HG03439 (cell line): ENCODE data around the gene MYH15.

ENCODE experiments used
- ATAC-seq: cut with Tn5 transposase; IDR thresholded peaks from one replicate; pipeline ENCODE4 v1.9.1; 2021; ENCODE audit warnings: mild to moderate bottlenecking, moderate library complexity; ENCODE audit not compliant: unreplicated experiment

Gene MYH15

DNA sequence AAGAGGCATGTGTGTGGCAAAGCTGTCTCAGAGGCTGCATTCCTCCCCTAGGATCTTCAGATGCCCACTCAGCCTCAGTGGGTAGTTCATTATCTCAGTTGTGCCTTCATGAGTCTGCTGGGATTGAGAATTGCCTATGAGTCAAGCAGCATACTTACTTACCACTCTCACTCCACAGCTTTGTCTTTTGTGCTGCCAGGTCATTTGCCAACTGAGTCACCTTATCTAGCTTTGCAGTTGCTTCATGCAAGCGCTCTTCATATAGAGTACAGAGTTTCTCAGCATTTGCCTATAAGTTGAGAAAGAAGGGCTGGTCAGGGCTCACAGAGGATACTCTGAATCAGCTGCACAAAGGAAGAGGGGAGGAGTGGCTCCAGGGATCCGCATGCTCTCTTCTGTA is 89.5 kb downstream of the MYH15 start:
- no peak for ATAC-seq

DNA sequence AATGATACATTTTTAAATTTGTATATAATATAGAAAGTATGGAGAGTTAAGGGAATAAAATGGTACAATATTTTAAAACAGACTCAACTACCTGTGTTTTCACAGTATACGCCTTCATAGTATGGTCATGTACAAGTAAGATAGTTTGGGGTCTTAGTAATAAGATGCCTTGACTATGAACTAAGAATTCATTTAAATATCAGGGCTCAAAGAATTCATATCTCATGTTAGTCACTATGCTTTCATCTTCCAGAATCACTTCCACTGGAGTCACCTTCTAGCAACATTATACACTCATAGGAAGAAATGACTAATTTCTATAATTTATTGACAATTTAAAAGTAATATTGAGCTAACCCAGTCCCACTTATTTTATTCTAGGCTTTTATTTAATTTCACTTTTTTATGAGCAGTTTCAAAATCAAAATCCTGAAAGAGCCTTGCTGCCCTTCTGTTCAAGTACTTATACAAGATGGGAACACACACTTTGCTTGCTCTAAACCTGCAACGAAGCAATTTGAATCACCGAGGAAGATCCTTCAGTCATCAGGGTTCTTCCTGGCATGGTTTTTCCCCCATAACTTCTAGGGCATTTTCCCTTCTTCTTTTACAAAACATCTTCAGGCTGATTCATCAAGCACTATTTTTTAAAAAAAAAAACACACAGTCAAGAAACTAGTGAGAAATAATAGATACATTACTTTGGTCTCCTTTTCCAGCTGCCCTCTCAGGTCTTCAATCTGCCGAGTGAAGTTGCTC is 94.1 kb downstream of the MYH15 start:
- ATAC-seq: no peak

DNA sequence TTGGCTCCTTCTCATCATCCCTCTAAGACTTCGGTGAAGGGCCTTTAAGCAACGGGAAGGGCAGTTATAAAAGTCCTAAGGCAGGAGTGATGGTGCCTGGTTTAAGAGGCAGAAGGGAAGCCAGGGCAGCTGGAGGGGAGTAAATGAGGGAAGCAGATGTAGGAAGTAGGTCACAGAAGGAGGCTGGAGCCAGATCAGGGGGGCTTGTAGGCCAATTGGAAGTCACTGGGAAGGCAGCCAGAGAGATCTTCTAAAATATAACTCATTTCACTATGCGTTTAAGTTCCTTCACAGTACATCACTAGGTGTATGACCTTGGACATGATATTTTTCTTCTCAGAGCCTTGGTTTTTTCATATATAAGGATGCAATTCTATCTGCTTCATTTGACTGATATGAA is 94.7 kb downstream of the MYH15 start:
- ATAC-seq: no peak

GRCh38 chr3:108414007-108414406 is 96.4 kb downstream of the MYH15 start:
- no peak for ATAC-seq

- ATAC-seq: no peak
Measured at GRCh38 chr3:108412121-108412750, 98.2 kb downstream of the MYH15 start.

DNA sequence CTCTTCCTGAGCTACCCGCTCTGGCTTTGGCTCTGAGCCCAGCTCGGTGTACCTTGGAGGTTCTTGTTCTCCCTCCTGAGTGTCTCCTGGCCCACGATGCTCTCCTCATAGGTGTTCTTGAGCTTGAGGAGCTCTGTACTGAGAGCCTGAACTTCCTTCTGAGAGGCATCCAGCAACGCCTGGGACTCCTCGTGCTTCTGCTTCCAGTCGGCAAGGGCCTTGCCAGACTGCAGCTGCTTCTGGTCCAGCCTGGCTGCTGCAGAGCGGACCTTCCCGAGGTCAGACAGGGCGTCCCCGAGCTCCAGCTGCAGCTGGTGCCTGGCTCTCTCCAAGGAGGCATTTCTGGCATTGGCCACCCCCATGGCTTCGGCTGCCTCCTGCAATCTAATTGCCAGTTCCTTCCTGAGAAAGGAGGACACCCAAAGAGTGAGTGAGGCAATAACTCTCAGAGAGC is 99.8 kb downstream of the MYH15 start:
- no peak for ATAC-seq

DNA sequence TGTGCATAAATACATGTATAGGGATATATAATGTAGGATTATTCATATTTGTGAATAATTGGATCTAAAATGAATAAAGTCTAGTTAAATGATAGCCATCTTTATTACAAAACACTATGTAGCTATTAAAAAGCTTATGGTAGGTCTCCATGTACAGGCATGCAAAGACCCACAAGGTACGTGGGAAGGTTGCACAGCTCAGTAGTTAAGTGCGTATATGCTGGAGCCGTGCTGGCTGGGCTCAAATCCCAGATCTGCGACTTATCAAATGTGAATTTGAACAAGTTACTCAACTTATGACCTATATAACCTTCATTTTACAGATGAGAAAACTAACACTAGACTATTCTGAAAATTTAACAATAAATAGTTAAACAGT is 100.6 kb downstream of the MYH15 start:
- no peak for ATAC-seq

DNA sequence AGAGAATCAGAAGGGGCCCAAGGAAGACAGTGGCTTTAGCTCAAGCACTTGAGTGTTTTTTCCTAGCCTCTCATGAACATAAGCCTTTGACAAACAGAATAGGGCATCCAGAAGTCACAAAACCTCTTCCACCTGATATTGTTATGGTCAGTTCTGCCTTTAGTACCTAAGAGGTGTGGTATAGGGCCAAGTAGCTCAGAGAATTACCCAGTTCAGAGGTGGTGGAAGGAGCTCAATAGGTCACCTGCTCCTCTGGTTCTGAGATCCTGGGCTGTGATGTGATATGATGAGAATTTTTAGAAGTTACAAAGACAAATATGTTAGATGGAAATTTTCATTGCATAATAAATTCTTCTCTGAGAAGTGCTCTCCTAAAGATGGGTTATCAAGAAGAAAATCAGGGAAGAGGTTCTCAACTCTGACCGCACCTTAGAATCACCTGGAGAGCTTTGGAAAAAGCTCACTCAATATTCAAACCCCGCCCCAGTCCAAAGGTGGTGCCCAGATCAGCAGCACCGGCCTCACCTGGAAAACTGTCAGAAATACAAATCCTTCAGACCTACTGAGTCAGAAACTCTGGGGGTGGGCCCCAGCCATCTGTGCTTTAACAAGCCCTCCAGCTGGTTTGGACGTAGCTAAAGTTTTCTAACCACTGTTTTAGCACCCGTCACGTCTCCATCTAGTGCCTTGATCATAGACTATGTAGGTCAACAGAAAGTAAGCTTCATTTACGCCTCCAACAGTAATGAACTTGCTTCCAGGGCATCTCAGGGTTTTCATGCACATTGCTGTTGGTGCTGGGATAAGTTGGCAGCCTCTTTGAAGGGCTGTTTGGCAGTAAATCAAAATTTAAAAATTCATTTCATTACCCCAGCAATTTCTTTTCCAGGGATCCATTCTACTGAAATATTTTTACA is 101.3 kb downstream of the MYH15 start:
- ATAC-seq: no peak

DNA sequence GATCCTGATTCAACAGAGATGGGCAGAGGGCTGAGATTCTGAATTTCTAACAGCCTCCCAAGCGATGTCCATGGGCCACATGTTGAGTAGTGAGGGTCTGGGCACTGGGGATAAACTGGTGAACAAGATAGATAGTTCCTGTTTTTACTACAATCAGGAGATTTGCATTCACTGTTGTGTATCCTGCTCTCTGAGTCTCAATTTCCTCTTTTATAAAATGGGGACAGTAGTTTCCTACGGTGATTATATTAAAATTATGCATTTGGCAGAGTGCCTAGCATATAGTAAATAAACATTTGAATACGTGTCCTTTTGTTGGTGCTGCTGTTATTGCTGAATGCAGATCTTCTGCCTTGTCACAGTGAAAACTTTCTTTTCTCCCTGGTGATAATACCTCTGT is 102.5 kb downstream of the MYH15 start:
- ATAC-seq: no peak

DNA sequence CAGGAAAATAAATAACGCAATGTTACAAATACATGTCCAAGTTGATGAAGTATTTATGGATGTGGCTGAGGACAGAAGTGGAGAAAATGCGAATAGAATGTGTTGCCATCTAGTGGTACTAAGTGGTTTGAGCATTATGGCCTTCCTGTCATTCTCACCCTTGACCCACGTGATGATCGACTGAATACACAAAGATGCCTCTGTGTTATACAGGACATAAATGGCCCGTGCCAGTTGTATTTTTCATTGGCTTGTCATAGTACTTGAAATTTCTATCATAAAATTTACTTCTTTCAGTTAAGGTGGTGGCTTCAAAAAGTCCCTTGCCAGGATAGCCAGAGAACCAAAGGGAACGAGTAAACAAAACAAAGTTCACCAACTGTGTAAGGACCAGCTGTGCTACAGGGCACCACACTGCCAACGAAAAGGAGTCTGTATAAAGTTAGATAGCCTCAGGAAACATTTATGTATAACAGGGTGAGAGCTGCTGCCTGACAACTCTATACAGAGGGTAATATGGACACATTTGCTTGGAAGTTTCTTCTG is 103.7 kb downstream of the MYH15 start:
- ATAC-seq: peak; percentile 83

- ATAC-seq: no peak
Measured at GRCh38 chr3:108406063-108406660, 104.2 kb downstream of the MYH15 start.

GRCh38 chr3:108404368-108404767 is 106.0 kb downstream of the MYH15 start:
- ATAC-seq: no peak

- no peak for ATAC-seq
Measured at GRCh38 chr3:108403686-108404345, 106.6 kb downstream of the MYH15 start.

DNA sequence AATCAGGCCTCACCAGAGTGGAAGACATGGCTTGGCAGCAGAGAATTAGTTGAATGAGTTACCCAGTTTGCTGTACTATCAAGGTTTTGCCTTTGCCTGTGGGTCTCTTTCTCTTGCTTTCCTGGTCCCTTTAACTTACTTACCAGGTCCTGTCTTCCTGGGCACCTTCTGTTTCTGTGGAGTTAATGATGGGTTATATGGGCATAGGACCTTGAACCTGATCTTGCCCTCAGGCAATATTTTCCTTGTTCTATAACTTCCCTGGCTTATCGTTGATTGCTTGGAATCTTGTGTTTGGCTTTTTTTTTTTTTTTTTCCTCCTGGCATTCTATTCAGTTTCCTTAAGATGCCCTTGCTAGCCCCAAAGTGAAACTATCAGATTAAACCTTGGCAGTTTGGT is 107.2 kb downstream of the MYH15 start:
- no peak for ATAC-seq

GRCh38 chr3:108401836-108402235 is 108.6 kb downstream of the MYH15 start:
- no peak for ATAC-seq

DNA sequence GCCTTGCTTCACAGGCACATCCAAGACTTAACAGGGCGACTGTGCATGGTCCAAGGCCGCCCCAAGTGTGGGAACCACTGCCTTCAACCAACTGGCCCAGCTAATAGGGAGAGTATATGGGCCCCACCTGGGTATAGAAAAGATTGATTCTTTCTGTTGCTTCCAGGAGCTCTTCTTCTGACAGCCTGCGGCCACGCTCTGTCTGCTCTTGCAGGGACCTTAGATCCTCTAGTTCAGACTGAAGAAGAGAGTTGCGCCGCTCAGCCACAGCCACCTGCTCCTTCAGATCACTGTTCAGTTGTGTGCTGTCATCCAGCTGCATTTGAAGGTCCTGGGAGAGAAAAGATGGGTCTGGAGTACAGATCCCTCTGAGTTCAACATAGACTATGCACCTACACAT is 111.9 kb downstream of the MYH15 start:
- ATAC-seq: no peak

DNA sequence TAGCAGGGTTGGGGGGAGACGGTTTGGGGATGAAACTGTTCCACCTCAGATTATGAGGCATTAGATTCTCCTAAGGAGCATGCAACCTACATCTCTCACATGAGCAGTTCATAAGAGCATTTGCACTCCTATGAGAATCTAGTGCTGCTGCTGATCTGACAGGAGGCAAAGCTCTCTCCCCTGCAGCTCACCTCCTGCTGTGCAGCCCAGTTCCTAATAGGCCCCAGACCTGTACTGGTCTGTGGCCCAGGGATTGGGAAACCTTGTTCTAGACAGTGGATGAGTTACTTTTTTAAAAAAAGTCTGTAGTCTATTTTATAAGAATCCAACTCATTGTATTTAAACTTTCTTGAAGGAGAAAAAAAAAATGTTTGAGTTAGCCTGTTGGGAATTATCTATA is 114.1 kb downstream of the MYH15 start:
- no peak for ATAC-seq

DNA sequence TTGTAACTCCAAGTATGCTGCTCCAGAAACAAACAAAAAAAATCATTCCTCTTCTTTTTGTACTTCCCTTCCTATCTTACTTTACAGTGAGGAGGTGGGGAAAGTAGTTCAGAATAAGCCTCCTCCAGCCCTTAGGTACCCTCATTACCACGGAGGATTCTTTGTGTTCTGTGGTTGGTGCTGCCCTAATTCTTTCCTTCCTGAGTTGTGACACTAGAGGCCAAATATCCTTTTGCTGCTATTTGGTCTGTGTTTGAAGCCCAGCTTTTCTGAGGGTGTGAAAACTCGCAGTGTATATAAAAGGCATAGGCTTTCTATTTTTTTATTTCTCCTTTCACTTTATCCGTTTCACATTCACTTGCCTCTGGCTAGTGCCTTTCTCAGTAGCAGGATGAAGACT is 115.8 kb downstream of the MYH15 start:
- no peak for ATAC-seq

- no peak for ATAC-seq
Measured at GRCh38 chr3:108394016-108394415, 116.4 kb downstream of the MYH15 start.

- ATAC-seq: no peak
Measured at GRCh38 chr3:108393128-108393900, 117.1 kb downstream of the MYH15 start.
